NCI-H226 (cell line): Measurements from ENCODE around the gene GLI2.
A peak's percentile ranks its signal among the peaks of the same experiment; 100 is the strongest.

Experiments used
- DNase-seq: peaks from one replicate; pipeline ENCODE4 v3.0.0-alpha.2; 2015

The GLI2 gene

GRCh38 chr2:120715941-120716340 is 19.7 kb upstream of the GLI2 start:
- DNase-seq: no peak

DNA sequence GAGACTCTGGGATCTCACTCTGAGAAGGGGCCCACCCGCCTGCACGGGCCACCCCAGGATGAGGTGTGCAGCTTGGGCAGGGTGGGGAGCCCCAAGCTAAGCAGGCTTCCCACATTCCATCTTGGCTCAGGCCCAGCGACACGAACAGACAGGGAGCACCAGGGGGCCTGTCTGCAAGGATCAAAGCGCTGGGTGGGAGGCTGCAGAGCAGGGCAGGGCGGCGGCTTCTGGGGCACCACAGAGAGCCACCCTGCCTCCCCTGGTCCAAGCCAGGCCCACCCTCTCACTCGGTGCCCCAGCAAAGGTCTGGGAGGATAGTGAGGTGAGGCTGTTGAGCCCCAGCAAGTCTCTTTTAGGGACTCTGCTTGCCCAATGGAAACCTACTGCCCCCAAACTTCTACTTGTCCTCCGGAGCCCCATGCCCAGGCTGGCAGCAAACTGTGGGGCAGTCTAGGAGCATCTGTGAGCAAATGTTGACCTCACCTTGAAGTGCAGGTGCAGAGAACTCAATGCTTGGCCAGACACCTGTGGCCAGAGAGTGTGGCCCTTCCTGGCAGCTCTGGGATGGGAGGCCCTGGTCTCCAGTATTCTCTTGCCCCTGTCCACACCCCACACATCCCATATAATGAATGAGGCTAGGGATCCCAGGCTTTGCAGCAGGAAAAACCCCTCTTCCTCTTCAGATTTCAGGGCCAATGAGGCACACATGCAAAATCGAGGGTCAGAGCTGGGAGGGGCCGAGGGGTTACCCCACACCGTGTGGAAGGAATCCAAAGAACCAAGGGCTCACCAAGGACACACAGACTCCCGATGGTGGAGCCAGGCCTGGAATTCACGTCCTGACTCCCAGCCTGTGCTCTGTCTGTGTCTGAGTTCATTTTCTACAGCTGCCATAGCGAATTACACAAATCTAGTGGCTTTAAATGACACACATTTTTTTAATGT is 18.8 kb upstream of the GLI2 start:
- DNase-seq: no peak

DNA sequence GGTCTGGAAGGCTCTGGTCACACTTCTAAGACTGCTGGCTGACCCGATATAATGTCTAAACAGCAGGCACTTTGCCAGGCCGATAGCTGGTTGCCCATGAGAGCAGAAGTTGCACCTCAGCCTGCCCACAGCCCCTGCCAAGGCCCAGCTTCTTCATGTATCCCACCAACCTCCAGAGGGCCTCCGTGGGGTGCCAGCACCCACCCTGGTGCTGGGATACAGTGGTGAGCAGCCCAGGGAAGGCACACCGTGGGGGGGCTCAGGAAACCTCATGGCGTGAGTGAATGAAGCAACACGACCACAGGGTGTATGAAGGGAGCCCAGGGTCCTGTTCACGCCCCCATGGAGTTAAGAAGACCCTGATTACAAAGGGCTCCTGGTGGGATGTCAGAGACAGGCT is 16.2 kb upstream of the GLI2 start:
- DNase-seq: no peak

DNA sequence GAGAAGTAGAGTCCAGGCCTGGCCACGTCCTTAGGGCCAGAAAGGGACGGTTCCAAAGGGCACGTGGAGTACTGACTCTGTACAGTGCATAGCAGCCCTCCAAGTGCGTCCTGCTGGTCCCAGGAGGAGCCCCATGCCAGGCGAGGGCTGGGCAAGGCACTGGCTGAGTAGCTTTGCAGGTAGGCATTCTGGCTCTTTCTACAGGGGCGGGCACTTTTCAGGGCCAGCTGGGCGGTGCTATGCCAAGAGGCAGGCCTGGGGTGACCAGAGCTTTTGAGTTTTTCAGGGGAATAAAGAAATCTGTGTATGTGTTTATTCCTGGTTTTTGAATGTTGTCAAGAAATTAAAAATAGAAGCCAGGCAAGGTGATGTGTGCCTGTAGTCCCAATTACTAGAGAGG is 15.4 kb upstream of the GLI2 start:
- no peak for DNase-seq

DNA sequence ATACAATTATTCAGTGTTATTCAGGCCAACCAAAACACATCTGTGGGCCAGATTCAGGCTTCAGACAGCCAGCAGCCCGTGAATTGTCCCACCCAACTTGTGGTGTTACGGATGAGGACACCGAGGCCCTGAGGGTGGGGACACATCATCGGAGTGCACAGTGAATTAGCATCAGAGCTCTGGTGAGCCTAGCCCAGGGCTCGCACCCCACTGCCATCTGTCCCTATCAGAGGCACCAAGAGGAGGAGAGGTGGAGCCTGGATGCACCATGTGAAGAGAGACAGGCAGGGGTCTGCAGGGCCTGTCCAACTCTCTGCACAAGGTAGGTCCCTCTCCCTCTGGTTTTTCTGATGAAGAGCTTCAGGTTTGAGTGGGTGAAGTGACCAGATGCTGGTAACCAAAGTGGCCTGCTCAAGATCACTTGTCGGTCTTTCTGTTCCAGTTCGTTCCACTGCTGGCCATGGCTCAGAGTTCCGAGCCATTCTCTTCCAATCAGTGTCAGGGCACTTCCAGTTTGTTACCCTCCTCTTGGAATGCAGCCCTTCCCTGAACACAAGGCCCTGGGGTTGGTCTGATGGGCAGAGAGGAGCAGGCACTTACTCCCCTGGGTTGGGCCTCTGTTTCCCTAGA is 14.8 kb upstream of the GLI2 start:
- no peak for DNase-seq

DNA sequence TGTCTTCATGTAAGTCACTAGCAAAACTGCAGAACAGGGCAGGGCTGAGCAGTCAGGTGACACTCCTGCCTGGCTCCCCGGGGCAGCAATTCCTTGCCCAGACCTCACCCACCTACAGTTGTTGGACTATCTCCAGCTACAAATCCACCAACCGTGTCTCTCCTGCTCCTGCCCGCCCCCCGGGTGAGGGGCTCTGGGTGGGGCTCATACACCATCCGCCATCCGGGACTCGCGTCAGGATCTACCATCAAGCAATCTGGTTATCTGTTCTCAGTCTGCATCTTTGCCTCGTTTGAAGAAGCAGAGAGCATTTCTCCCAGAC is 13.5 kb upstream of the GLI2 start:
- DNase-seq: no peak

GRCh38 chr2:120722568-120723421 is 12.9 kb upstream of the GLI2 start:
- peak; percentile 17 for DNase-seq

DNA sequence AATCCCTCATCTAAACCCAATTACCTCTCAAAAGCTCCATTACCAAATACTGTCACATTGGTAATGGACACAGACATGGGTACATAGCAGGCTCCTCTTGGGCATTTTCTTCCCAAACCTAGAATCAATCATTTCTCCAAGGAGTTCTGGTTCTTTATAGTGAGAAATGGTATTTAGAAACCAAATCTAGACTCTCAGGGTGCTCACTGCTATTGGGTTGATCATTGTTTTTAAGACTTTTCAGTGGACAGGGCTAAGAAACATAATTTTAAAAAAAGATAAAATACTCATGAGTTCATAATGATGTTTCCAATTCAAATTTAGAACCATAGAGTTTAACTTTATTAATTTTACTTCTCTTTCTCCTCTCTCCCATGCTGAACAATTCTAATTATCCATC is 9.4 kb upstream of the GLI2 start:
- no peak for DNase-seq

GRCh38 chr2:120729406-120730399 is 6.0 kb upstream of the GLI2 start:
- peak; percentile 92 for DNase-seq

GRCh38 chr2:120731175-120731574 is 4.5 kb upstream of the GLI2 start:
- no peak for DNase-seq

GRCh38 chr2:120732506-120733237 is 3.0 kb upstream of the GLI2 start:
- peak; percentile 10 for DNase-seq

GRCh38 chr2:120733238-120733932 is 2.3 kb upstream of the GLI2 start:
- no peak for DNase-seq

DNA sequence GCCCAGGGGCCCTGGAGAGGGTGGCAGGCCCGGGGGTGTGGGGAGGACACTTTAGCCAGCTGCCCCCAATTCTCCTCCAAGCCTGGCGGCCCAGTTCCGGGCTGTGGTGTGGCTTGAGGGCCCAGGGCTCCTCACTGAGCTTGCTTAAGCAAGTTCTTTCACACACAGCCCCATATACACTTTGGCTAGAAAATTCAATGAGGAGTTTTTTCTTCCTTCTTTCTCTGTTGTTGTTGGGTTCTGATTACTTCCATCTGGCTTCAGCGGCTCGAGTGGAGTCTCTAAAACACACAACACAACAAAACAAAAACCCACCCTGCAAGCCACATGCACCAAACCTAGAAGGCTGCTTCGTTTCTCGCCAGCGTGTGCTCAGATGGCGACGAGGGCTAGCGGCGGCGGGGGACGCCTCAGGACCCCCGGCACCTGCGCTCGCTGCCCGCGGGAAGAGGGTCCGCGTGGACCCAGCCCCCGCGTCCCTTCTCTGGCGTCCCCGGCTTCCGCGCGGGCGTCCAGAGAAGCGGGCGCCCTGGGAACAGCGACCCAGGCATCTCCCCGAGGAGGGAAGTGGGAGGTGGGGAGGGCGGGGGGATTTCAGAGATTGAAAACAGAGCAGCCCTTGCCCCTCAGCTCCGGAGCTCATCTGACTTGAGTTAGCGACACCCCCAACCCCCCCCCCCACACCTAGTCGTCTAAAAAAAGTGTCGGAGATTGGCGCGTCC is 577 bp upstream of the GLI2 start:
- no peak for DNase-seq

GRCh38 chr2:120736202-120736623 is 545 bp downstream of the GLI2 start:
- DNase-seq: no peak

DNA sequence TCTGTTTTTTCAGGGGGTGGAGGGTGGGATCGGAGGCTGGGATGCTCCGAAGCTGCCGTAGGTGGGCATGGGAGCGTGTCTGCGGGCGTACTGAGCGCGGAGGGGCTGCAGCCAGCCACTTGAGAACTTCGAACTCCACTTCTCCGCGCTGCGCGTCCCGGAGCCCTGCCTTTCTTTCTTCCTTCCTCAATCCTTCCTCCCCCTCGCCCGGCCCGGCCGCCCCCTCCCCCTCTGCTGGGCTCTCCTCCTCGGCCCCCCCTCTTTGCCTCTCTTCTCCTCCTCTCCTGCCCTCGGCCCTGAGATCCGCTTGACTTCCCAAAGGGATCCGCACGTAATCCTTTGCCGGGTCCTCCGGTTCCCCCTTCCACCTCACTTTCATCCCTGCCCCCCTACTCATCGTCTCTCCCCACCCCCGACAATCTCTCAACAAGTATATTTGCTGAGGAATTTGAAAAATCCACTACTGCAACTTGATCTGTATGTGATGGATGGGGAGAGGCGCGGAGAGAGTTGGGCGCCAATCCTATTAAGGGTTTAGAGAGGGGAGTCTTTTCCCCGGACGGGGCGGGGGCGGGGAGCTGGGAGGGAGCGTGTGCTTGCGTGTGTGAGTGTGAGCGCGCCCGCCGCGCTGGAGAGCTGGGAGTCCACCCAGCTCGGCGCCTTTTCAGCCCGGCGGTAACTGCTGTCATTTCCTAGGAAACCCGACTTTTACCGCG is 1.1 kb downstream of the GLI2 start:
- peak; percentile 82 for DNase-seq

DNA sequence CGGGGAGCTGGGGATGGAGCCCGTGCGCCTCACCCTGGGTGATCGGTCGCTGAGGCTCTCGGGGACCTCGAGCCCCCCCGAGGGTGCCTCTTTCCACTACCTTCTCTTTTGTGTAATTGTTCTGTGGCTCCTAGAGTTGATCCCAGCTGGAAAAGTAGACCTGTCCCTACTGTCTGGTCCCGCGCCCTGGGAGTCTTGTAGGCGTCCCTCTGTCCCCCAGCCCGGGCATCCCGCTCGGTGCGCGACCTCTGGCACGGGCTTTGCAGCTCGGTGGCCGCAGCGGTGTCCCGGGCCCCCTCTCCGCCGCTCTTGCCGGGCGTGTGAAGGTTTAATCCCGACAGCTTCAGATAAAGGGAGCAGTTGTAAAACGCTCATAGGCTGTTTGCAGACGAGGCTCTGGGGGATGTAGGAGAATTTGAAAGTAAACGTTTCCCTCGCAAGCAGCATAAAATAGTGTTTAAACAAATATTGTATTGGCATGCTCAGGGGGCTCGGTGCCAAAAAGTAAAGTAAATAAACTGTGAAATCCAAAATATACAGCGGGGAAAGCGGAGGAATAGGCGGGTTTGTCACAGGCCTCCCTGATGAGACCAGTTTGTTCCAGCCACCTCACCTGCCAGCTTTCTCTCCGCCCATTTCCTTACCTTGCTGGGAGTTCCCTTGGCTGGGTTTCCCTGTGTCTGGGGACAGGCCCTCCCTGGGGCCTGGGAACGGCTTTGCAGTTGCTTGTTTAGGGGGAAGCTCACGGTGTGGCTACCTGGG is 1.9 kb downstream of the GLI2 start:
- no peak for DNase-seq

DNA sequence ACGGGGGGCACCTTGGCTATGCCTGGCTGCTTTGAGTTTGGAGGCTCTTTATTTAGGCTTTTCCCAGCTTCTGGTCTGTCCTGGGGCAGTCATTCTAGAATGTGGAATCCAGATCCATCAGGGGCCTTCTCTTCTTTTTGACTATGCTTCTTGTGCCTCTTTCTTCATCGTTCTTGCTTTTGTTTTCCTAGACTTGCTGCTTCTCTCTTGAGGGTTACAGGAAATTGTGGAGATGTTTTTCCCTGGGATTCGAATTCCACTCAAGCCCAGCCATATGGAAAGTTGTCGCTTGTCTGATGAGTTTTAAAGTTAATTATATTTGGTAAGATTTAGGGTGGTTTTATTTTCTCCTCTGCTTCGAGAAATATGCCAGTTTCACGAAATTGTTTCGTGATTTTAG is 2.4 kb downstream of the GLI2 start:
- DNase-seq: no peak

- DNase-seq: no peak
These were observed 3.2 kb downstream of the GLI2 start for GRCh38 chr2:120738786-120739437.
